Prostate gland (tissue), 2 donors: ENCODE results near the gene SPATA7.

ENCODE experiments used
- CTCF ChIP-seq, 4 experiments: fragments of 200-600 bp in 2 of 4; fragments of 450-650 bp in 2 of 4; sonication (generic) in 2 of 4; IDR thresholded peaks; 1 replicate in 3 of 4; 2 replicates in 1 of 4; pipeline ENCODE4 v1.5.1; 2016 to 2019; ENCODE audit warnings: antibody characterized with exemption in 4 of 4, mild to moderate bottlenecking in 2 of 4, moderate library complexity in 2 of 4
- POLR2AphosphoS5 ChIP-seq: sonication (generic); formaldehyde crosslinking; IDR thresholded peaks from one replicate; pipeline ENCODE4 v1.6.1; 2017; ENCODE audit warnings: antibody characterized with exemption

GRCh38 chr14:88363644-88364043 lies 21.8 kb upstream of the SPATA7 start:
- TF ChIP-seq CTCF (IDR thresholded peaks at IDR 0.05) (no peak), POLR2AphosphoS5 (no peak)
